HepG2 (cell line): ENCODE measurements around the gene CHST14.

Experiments
- EP300 ChIP-seq, 3 experiments: sonication (generic) in 1 of 3; formaldehyde crosslinking in 1 of 3; IDR thresholded peaks; 2 replicates each; pipeline versions ENCODE4 v1.5.1 to v1.6.1; 2011 to 2020; ENCODE audit warnings: low read depth in 2 of 3, low read length in 2 of 3, borderline replicate concordance in 1 of 3, improper control_type of control experiment in 1 of 3, mild to moderate bottlenecking in 1 of 3, missing genetic modification reagents in 1 of 3, moderate library complexity in 1 of 3
- JUND ChIP-seq: sonication (generic); formaldehyde crosslinking; IDR thresholded peaks from 2 replicates; pipeline ENCODE4 v1.8.0; 2022; ENCODE audit warnings: mild to moderate bottlenecking, missing genetic modification reagents
- KLF13 ChIP-seq: sonication (generic); formaldehyde crosslinking; IDR thresholded peaks from 2 replicates; pipeline ENCODE4 v1.4.0; 2020; ENCODE audit warnings: mild to moderate bottlenecking, missing genetic modification reagents
- NR1H2 ChIP-seq: sonication (generic); formaldehyde crosslinking; IDR thresholded peaks from 2 replicates; pipeline ENCODE4 v1.8.1; 2022; ENCODE audit warnings: low read depth, missing genetic modification reagents, borderline replicate concordance
- POLR2A ChIP-seq, 2 experiments: IDR thresholded peaks; 2 replicates each; pipeline ENCODE4 v1.6.1; 2011; ENCODE audit warnings: low read depth in 2 of 2, low read length in 2 of 2, mild to moderate bottlenecking in 1 of 2, moderate library complexity in 1 of 2; ENCODE audit not compliant: insufficient read depth in 1 of 2
- RBM39 ChIP-seq: fragments of 200-400 bp; formaldehyde crosslinking; IDR thresholded peaks from one replicate; pipeline ENCODE4 v1.6.1; 2018; ENCODE audit warnings: antibody characterized with exemption, mild to moderate bottlenecking, low read depth, low read length; ENCODE audit not compliant: poor library complexity, severe bottlenecking
- ZFP82 ChIP-seq: sonication (generic); formaldehyde crosslinking; IDR thresholded peaks from 2 replicates; pipeline ENCODE4 v1.5.1; 2020; ENCODE audit warnings: mild to moderate bottlenecking, missing genetic modification reagents, borderline replicate concordance
- ZNF430 ChIP-seq: sonication (generic); formaldehyde crosslinking; IDR thresholded peaks from 2 replicates; pipeline ENCODE4 v1.9.0; 2021; ENCODE audit warnings: mild to moderate bottlenecking, missing genetic modification reagents
- TF ChIP-seq, protein P1 (sequence below): sonication (generic); formaldehyde crosslinking; IDR thresholded peaks from 2 replicates; pipeline ENCODE4 v1.4.0; 2020; ENCODE audit warnings: low read depth, mild to moderate bottlenecking, missing genetic modification reagents
- TF ChIP-seq, protein P2 (sequence below): IDR thresholded peaks from 2 replicates; pipeline ENCODE4 v1.6.1; 2012; ENCODE audit warnings: inconsistent platforms
- TF ChIP-seq, protein P3 (sequence below): sonication (generic); formaldehyde crosslinking; IDR thresholded peaks from 2 replicates; pipeline ENCODE4 v1.4.0; 2020; ENCODE audit warnings: missing genetic modification reagents

DNA sequence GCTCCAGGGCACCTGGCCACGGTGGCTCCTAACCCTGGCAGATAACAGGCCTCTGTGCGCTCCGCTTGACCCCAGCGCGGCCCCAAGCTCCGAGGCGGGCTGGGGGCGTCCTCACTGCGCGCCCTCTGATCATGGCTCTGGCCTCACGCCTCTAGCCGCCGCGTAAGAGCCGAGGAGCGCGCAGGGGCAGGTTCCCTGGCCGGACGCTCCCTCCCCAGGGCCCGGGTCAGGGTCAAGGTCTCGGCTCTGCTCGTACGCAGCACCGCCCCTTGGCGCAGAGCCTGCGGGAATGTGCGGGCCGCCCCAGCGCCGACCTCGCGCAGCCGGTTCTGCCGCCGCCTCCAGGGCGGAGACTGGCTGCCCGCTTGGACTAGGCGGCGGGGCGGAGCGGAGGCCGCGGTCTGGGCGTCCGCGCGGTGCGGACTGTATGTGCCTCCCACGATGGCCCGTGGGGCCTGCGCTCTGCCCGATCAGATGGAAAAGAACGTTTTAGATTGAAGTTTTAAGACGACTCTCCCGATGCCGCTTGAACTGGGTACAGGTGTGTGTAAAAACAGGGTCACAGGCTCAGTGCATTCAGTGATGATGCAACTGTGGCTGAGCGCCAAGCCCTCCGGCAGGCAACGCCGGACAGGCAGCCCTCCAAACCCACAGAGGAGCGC is 40.8 kb downstream of the CHST14 start:
- TF ChIP-seq NR1H2 (CRISPR knock-in tag): peak; percentile 72; the same call in 1 of the 2 replicates
- TF ChIP-seq, protein P1, sequence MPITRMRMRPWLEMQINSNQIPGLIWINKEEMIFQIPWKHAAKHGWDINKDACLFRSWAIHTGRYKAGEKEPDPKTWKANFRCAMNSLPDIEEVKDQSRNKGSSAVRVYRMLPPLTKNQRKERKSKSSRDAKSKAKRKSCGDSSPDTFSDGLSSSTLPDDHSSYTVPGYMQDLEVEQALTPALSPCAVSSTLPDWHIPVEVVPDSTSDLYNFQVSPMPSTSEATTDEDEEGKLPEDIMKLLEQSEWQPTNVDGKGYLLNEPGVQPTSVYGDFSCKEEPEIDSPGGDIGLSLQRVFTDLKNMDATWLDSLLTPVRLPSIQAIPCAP (CRISPR knock-in tag): no peak
- TF ChIP-seq, protein P2, sequence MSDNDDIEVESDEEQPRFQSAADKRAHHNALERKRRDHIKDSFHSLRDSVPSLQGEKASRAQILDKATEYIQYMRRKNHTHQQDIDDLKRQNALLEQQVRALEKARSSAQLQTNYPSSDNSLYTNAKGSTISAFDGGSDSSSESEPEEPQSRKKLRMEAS: peak; percentile 70; the same call in 1 of the 2 replicates
- no peak for TF ChIP-seq JUND
- TF ChIP-seq ZNF430 (CRISPR knock-in tag): no peak
- TF ChIP-seq EP300 (IDR thresholded peaks at IDR 0.05; ENCODE audit: low read depth in 2 of 2, low read length in 2 of 2): peak in 1 of 2 experiments; percentile 34; a peak in 1 of 4 replicates
- no peak for TF ChIP-seq EP300 (CRISPR knock-in tag; IDR thresholded peaks at IDR 0.05; ENCODE audit: borderline replicate concordance)
- TF ChIP-seq KLF13 (CRISPR knock-in tag): no peak
- no peak for TF ChIP-seq ZFP82
- TF ChIP-seq RBM39: peak; percentile 55
- TF ChIP-seq, protein P3, sequence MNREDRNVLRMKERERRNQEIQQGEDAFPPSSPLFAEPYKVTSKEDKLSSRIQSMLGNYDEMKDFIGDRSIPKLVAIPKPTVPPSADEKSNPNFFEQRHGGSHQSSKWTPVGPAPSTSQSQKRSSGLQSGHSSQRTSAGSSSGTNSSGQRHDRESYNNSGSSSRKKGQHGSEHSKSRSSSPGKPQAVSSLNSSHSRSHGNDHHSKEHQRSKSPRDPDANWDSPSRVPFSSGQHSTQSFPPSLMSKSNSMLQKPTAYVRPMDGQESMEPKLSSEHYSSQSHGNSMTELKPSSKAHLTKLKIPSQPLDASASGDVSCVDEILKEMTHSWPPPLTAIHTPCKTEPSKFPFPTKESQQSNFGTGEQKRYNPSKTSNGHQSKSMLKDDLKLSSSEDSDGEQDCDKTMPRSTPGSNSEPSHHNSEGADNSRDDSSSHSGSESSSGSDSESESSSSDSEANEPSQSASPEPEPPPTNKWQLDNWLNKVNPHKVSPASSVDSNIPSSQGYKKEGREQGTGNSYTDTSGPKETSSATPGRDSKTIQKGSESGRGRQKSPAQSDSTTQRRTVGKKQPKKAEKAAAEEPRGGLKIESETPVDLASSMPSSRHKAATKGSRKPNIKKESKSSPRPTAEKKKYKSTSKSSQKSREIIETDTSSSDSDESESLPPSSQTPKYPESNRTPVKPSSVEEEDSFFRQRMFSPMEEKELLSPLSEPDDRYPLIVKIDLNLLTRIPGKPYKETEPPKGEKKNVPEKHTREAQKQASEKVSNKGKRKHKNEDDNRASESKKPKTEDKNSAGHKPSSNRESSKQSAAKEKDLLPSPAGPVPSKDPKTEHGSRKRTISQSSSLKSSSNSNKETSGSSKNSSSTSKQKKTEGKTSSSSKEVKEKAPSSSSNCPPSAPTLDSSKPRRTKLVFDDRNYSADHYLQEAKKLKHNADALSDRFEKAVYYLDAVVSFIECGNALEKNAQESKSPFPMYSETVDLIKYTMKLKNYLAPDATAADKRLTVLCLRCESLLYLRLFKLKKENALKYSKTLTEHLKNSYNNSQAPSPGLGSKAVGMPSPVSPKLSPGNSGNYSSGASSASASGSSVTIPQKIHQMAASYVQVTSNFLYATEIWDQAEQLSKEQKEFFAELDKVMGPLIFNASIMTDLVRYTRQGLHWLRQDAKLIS (CRISPR knock-in tag): no peak
- no peak for TF ChIP-seq POLR2A (IDR thresholded peaks at IDR 0.05; ENCODE audit: insufficient read depth in 1 of 2, low read depth in 2 of 2, low read length in 2 of 2)
